ENCODE data around the gene EDN1. TPM values are rescaled to one million over a fixed set of nuclear protein-coding genes. Genes with fewer than 3 reads are reported as not detected.

EDN1 gene
- polyA plus RNA-seq, 3 donors, result 0.11 to 0.71 TPM; not detected in 1

DNA sequence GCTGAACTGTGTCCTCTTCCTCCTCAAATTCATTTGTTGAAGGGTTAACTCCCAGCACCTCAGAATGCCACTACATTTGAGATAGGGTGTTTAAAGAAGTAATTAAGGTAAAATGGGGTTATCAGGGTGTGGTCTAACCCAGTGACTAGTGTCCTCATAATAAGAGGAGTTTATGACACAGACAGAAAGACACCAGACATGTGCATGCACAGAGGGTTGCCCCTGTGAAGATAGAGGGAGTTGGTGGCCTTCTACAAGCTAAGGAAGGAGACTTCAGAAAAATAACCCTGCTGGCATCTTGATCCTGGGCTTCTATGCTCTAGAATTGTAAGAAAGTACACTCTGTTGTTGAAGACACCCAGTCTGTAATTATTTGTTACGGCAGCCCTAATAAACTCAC lies 24.9 kb upstream of the EDN1 start:
- H3K9me3 Mint-ChIP-seq, result peaks cover 0 to 5% (median 0%) of the 10 kb centered on the region in 7 donors
- peak overlapping the region in 1 of 3 experiments; percentile 15 for H3K4me3 ChIP-seq (replicated peaks in 1 of 3; ENCODE audit: low read depth in 2 of 3, low read length in 3 of 3)
- peak; percentile 45 to 63 (median 54) for DNase-seq
- H3K27me3 ChIP-seq (ENCODE audit: control insufficient read depth in 2 of 2, insufficient read depth in 2 of 2, low read length in 2 of 2), result no peaks in the 10 kb centered on the region
- TF ChIP-seq CTCF (IDR thresholded peaks at IDR 0.05), result no peak
- peak overlapping the region; percentile 39 for H3K9ac ChIP-seq (ENCODE audit: insufficient read depth, low read length, poor library complexity, severe bottlenecking)
- no peaks in the 10 kb centered on the region for H4K20me1 ChIP-seq (ENCODE audit: insufficient read depth, low read length)
- H2AFZ ChIP-seq (ENCODE audit: insufficient read depth, low read depth, low read length, poor library complexity, severe bottlenecking), result no peak overlapping the region
- peak overlapping the region; percentile 45 for H3K4me2 ChIP-seq (replicated peaks; ENCODE audit: extremely low read depth, low read length, poor library complexity, severe bottlenecking)
- H3K36me3 Mint-ChIP-seq, result peaks cover 0 to 2% of the 10 kb centered on the region in 2 donors
- H3K27ac ChIP-seq (ENCODE audit: low read depth in 1 of 2, low read length in 2 of 2), result peak overlapping the region; percentile 27 to 93
- H3K4me1 Mint-ChIP-seq, result peaks cover 72% of the 10 kb centered on the region
- no peaks in the 10 kb centered on the region for H3K9me3 ChIP-seq (replicated peaks in 1 of 2; ENCODE audit: control insufficient read depth in 1 of 2, insufficient read depth in 1 of 2, low read length in 2 of 2)
- no peaks in the 10 kb centered on the region for H3K36me3 ChIP-seq (replicated peaks in 1 of 2; ENCODE audit: control insufficient read depth in 1 of 2, insufficient read depth in 2 of 2, low read length in 2 of 2)
- H3K4me1 ChIP-seq (ENCODE audit: control insufficient read depth in 1 of 2, insufficient read depth in 2 of 2, low read length in 2 of 2), result peaks cover 52 to 75% of the 10 kb centered on the region in 2 donors
- intact Hi-C loops (cut with micrococcal nuclease), result loop anchor here in 1 of 2 donors (2.0 to 10.0 kb wide), 4 partner anchors 30 to 530 kb away; no protein-coding TSS in a partner anchor
- H3K79me2 ChIP-seq (ENCODE audit: insufficient read depth, low read length), result no peaks in the 10 kb centered on the region
- no CpG with 5 or more reads among the region's 1 CpG for WGBS (ENCODE audit: insufficient coverage)
- peak overlapping the region; percentile 91 to 99 (median 97) for H3K27ac Mint-ChIP-seq
- H3K27me3 Mint-ChIP-seq (ENCODE audit: low read depth in 3 of 3), result peaks cover 0 to 6% (median 0%) of the 10 kb centered on the region in 3 donors
- H3K4me3 Mint-ChIP-seq, result peak overlapping the region in 1 of 2 donors; percentile 76

- H3K36me3 Mint-ChIP-seq, result peaks cover 0 to 2% of the 10 kb centered on the region in 2 donors
- Histone ChIP-seq H3K9ac (ENCODE audit: insufficient read depth, low read length, poor library complexity, severe bottlenecking) (peak overlapping the region; percentile 39), H3K27ac (ENCODE audit: low read depth in 1 of 2, low read length in 2 of 2) (peak overlapping the region; percentile 43 to 93), H3K79me2 (ENCODE audit: insufficient read depth, low read length) (no peaks in the 10 kb centered on the region), H3K4me2 (replicated peaks; ENCODE audit: extremely low read depth, low read length, poor library complexity, severe bottlenecking) (peak overlapping the region; percentile 45), H2AFZ (ENCODE audit: insufficient read depth, low read depth, low read length, poor library complexity, severe bottlenecking) (no peak overlapping the region), H3K36me3 (replicated peaks in 1 of 2; ENCODE audit: control insufficient read depth in 1 of 2, insufficient read depth in 2 of 2, low read length in 2 of 2) (no peaks in the 10 kb centered on the region), H3K9me3 (replicated peaks in 1 of 2; ENCODE audit: control insufficient read depth in 1 of 2, insufficient read depth in 1 of 2, low read length in 2 of 2) (no peaks in the 10 kb centered on the region), H3K4me3 (replicated peaks in 1 of 3; ENCODE audit: low read depth in 2 of 3, low read length in 3 of 3) (peak overlapping the region in 1 of 3 experiments; percentile 34), H3K27me3 (ENCODE audit: control insufficient read depth in 2 of 2, insufficient read depth in 2 of 2, low read length in 2 of 2) (no peaks in the 10 kb centered on the region), H4K20me1 (ENCODE audit: insufficient read depth, low read length) (no peaks in the 10 kb centered on the region), H3K4me1 (ENCODE audit: control insufficient read depth in 1 of 2, insufficient read depth in 2 of 2, low read length in 2 of 2) (peaks cover 52 to 71% of the 10 kb centered on the region in 2 donors)
- H3K4me3 Mint-ChIP-seq, result peak overlapping the region in 1 of 2 donors; percentile 76
- TF ChIP-seq CTCF (IDR thresholded peaks at IDR 0.05), result no peak
- intact Hi-C loops (cut with micrococcal nuclease), result loop anchor here in 1 of 2 donors (2.0 to 10.0 kb wide), 4 partner anchors 31 to 531 kb away; no protein-coding TSS in a partner anchor
- H3K9me3 Mint-ChIP-seq, result peaks cover 0 to 5% (median 2%) of the 10 kb centered on the region in 7 donors
- peaks cover 0 to 4% (median 0%) of the 10 kb centered on the region in 3 donors for H3K27me3 Mint-ChIP-seq (ENCODE audit: low read depth in 3 of 3)
- peak overlapping the region; percentile 91 to 99 (median 97) for H3K27ac Mint-ChIP-seq
- peak; percentile 94 to 99 (median 98) for DNase-seq
- H3K4me1 Mint-ChIP-seq, result peaks cover 67% of the 10 kb centered on the region
- WGBS (ENCODE audit: insufficient coverage), result no CpG with 5 or more reads among the region's 2 CpGs
These were observed 24.4 kb upstream of the EDN1 start for GRCh38 chr6:12265791-12266190.

All from CD14-positive monocyte (primary cell).